ENCODE results near the gene PARP8. TPM values are rescaled to one million over a fixed set of nuclear protein-coding genes. Genes with fewer than 3 reads are reported as not detected.

PARP8 gene
- total RNA-seq, 1 experiment from 2014 or later, result 31.5 TPM

- no peaks in the 10 kb centered on the region for H3K9me3 ChIP-seq (ENCODE audit: low read length)
- H3K36me3 ChIP-seq (ENCODE audit: insufficient read depth, low read length), result no peaks in the 10 kb centered on the region
- H3K79me2 ChIP-seq (ENCODE audit: low read length), result no peaks in the 10 kb centered on the region
- no peak overlapping the region for H3K9ac ChIP-seq (ENCODE audit: low read length)
- H3K9me2 ChIP-seq (replicated peaks; ENCODE audit: insufficient read depth, low read length), result no peaks in the 10 kb centered on the region
- no peak overlapping the region for H2AFZ ChIP-seq (ENCODE audit: low read length)
- H3K27me3 ChIP-seq (ENCODE audit: low read length), result 0 out of 2 replicates have a peak, but pooled peaks cover 3% of the 10 kb centered on the region
- H3K4me2 ChIP-seq (ENCODE audit: low read depth, low read length, poor library complexity, severe bottlenecking), result no peak overlapping the region
- no peak overlapping the region for H3K4me3 ChIP-seq (ENCODE audit: low read length)
- no peaks in the 10 kb centered on the region for H3K4me1 ChIP-seq (ENCODE audit: low read length)
- DNase-seq, result no peak
- no peak overlapping the region for H3K27ac ChIP-seq (ENCODE audit: low read length)
- H4K20me1 ChIP-seq (ENCODE audit: insufficient read depth, low read depth, low read length), result no peaks in the 10 kb centered on the region
Observed at GRCh38 chr5:50886657-50887345, 220.4 kb downstream of the PARP8 start.

GRCh38 chr5:50887889-50888633 lies 221.6 kb downstream of the PARP8 start:
- no peak overlapping the region for H3K9ac ChIP-seq (ENCODE audit: low read length)
- H4K20me1 ChIP-seq (ENCODE audit: insufficient read depth, low read depth, low read length), result no peaks in the 10 kb centered on the region
- H3K4me2 ChIP-seq (ENCODE audit: low read depth, low read length, poor library complexity, severe bottlenecking), result no peak overlapping the region
- H3K9me3 ChIP-seq (ENCODE audit: low read length), result no peaks in the 10 kb centered on the region
- DNase-seq, result no peak
- H3K27me3 ChIP-seq (ENCODE audit: low read length), result 0 out of 2 replicates have a peak, but pooled peaks cover 3% of the 10 kb centered on the region
- H3K27ac ChIP-seq (ENCODE audit: low read length), result no peak overlapping the region
- H3K4me3 ChIP-seq (ENCODE audit: low read length), result no peak overlapping the region
- no peak overlapping the region for H2AFZ ChIP-seq (ENCODE audit: low read length)
- no peaks in the 10 kb centered on the region for H3K79me2 ChIP-seq (ENCODE audit: low read length)
- no peaks in the 10 kb centered on the region for H3K9me2 ChIP-seq (replicated peaks; ENCODE audit: insufficient read depth, low read length)
- no peaks in the 10 kb centered on the region for H3K36me3 ChIP-seq (ENCODE audit: insufficient read depth, low read length)
- no peaks in the 10 kb centered on the region for H3K4me1 ChIP-seq (ENCODE audit: low read length)

GRCh38 chr5:50888751-50889150 lies 222.3 kb downstream of the PARP8 start:
- no peaks in the 10 kb centered on the region for H3K4me1 ChIP-seq (ENCODE audit: low read length)

GRCh38 chr5:50889790-50890189 lies 223.4 kb downstream of the PARP8 start:
- DNase-seq, result no peak
- no peak overlapping the region for H3K27ac ChIP-seq (ENCODE audit: low read length)
- no peaks in the 10 kb centered on the region for H3K36me3 ChIP-seq (ENCODE audit: insufficient read depth, low read length)
- no peaks in the 10 kb centered on the region for H3K9me2 ChIP-seq (replicated peaks; ENCODE audit: insufficient read depth, low read length)
- no peak overlapping the region for H3K4me3 ChIP-seq (ENCODE audit: low read length)
- no peak overlapping the region for H3K4me2 ChIP-seq (ENCODE audit: low read depth, low read length, poor library complexity, severe bottlenecking)
- H3K4me1 ChIP-seq (ENCODE audit: low read length), result no peaks in the 10 kb centered on the region
- H3K79me2 ChIP-seq (ENCODE audit: low read length), result no peaks in the 10 kb centered on the region
- no peaks in the 10 kb centered on the region for H4K20me1 ChIP-seq (ENCODE audit: insufficient read depth, low read depth, low read length)
- no peak overlapping the region for H2AFZ ChIP-seq (ENCODE audit: low read length)
- no peak overlapping the region for H3K9ac ChIP-seq (ENCODE audit: low read length)
- H3K27me3 ChIP-seq (ENCODE audit: low read length), result 0 out of 2 replicates have a peak, but pooled peaks cover 3% of the 10 kb centered on the region
- no peaks in the 10 kb centered on the region for H3K9me3 ChIP-seq (ENCODE audit: low read length)

More at GRCh38 chr5:50888751-50889150, 222.3 kb downstream of the PARP8 start:
- DNase-seq, result no peak
- H3K9me2 ChIP-seq (replicated peaks; ENCODE audit: insufficient read depth, low read length), result no peaks in the 10 kb centered on the region
- no peak overlapping the region for H3K27ac ChIP-seq (ENCODE audit: low read length)
- no peak overlapping the region for H3K4me2 ChIP-seq (ENCODE audit: low read depth, low read length, poor library complexity, severe bottlenecking)
- H3K9ac ChIP-seq (ENCODE audit: low read length), result no peak overlapping the region
- H2AFZ ChIP-seq (ENCODE audit: low read length), result no peak overlapping the region
- 0 out of 2 replicates have a peak, but pooled peaks cover 3% of the 10 kb centered on the region for H3K27me3 ChIP-seq (ENCODE audit: low read length)
- no peaks in the 10 kb centered on the region for H3K36me3 ChIP-seq (ENCODE audit: insufficient read depth, low read length)
- no peak overlapping the region for H3K4me3 ChIP-seq (ENCODE audit: low read length)
- H4K20me1 ChIP-seq (ENCODE audit: insufficient read depth, low read depth, low read length), result no peaks in the 10 kb centered on the region
- H3K79me2 ChIP-seq (ENCODE audit: low read length), result no peaks in the 10 kb centered on the region
- no peaks in the 10 kb centered on the region for H3K9me3 ChIP-seq (ENCODE audit: low read length)

Other genes with a start within 250 kb of the PARP8 start
- gene EMB, start 225.3 kb upstream of the PARP8 start, total RNA-seq (2014; rRNA removed; shearing (Covaris generic); ENCODE audit: low replicate concordance), result 166 and 376 TPM in 2 replicates